DMS 273 (cell line): ENCODE results near the gene LRRC4B.

Source experiments
- DNase-seq: peaks from one replicate; lab custom pipeline; 2025; ENCODE audit not compliant: unreplicated experiment; lab: John Stamatoyannopoulos, UW

The LRRC4B gene

DNA sequence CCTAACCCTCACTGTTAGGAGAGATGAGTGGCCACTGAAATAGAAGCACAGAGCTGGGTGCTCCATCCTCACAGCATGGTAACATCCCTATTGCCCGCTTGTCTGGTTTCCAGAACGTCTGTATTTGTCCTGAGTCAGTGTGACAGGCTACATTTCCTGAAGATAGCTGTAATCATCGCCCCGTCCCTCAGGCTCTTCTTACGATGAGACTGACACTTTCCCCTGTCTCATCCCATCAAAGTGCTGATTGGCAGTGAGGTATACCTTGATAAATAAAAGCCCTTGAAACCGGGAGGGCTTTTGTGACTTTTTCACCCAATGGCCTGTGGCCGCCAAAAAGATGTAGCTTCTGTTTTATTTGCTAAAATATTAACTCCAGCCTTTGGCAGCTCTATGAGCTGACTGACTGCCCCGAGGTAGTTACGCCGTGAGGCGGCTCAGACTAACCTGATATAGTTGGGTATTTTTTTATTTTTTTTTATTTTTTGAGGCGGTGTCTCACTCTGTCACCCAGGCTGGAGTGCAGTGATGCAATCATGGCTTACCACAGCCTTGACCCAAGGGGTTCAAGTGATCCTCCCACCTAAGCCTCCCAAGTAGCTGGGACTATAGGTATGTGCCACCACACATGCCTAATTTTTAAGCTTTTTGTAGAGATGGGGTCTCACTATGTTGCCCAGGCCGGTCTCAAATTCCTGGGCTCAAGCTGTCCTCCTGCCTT is 5.7 kb upstream of the LRRC4B start:
- DNase-seq, result no peak

DNA sequence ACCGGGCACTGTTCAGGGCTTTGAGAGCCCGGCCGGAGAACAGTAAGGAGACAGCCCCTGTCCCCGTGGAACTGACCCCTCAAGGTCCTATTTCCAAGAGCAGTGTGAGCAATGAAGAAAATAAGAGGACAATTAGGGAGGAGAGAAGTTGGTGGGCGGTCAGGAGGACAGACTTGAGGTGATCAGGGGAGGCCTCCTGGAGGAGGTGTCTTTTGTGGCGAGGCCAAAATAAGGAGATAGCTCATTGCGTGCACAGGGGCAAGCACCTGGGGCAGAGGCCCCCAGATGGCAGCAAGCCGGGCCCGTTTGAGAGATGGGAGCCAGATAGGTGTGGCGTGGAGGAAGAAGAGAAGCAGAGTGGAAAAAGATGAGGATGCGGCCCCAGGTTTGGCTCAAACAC is 2.8 kb upstream of the LRRC4B start:
- no peak for DNase-seq

DNA sequence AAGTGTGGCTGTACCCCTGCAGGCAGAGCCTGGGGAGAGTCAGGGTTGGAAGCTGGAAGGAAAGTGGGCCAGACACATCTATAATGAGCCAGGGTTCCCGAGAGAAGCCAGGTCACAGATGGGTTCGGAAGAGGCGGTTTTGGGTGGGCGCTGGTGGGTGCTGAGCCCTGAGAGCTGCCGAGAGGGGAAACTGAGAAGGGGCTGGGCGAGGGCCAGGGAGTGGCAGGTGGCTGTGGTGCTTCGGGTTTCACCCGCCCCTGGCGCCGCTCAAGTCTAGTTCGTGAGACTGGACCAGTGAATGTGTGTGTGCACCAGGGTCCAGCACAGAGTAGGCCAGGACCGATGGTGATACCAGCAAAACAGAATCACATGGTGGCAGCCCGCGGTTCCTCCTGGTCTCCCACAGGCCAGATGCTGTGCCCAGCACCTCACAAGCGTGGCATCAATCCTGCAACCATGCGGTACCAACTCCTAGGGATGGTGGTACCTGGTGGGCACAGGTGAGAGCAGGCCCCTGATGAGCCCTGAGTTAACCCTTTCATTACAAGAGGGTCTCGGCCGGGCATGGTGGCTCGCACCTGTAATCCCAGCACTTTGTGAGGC is 1.8 kb upstream of the LRRC4B start:
- no peak for DNase-seq

DNA sequence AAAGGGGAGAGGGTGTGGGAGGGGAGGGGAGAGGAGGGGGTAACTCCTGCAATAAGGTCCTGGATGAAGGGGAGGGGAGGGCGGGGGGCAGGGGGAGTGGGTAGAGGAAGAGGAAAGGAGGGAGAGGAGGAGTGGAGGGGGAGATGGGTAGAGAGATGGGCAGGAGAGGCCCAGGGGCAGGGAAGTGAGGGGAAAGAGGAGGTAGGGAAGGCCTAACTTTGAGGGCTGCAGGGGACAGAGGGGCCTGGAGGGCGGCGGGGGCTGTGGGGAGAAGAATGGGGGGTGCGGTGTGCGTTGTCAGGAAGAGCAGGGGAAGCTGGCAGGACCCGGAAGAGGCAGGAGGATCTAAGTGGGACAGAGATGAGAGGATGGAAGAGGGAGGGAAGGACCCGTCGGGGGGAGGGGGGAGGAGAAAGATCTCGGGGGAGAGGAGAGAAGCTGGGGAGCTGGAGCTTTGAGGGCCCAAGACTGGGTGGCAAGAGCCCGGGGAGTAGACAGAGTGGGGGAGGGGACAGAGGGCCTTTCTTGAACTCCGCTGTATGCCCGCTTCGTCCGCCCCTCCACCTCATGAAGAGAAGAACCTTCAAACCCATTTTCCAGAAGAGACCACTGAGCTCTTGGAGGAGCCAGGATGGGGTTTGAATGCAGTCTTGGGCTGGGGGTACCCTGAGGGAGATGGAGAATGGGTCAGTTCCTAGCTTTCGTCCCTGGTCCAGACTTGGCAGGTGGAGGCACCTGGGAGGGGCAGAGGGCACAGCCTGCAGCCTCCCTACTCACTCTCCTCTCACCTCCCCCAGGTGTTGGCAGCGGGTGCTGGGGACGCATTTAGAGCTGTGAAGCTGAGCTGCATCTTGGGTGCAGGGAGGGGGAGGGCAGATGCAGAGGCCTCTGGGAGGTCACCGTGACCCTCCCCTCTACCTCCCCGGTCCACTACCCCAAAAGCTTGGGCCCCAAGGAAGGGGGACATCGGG is 778 bp upstream of the LRRC4B start:
- no peak for DNase-seq

DNA sequence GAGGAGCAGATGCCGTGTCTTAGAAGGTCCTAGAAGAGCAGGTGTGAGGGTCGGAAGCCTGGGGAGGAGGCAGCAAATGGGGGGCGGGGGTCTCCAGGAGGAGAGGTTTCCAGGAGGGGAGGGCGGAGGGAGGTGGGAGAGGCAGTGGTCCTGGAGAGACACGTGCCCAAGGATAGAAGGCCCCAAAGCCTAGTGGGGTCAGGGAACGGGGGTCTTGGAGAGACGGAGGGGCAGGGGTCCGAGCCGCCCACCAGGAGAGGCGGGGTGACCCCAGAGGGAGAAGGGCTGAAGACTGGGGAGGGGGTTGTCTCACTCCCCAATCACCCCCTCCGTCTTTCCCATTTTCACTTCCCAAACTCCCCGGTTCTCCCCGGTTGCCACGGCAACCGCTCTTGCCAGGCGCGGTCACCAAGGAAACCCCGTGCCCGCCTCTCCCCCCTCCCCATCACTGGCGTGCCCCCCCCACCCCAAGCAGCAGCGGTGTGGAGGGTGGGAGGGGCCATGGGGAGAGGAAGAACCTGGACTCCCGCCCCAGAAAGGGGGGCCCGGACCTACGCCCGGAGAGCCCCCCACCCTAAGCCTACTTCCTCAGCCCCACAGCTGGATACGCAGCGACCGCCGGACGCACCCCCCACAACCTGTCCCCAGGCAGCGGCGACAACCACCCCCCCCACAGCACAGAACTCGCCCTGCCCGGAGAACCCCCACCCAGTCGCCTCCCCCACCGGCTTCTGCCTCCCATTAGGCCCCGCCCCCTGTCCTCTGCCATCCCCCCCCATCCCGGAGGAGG is 988 bp downstream of the LRRC4B start:
- peak; percentile 73 for DNase-seq

DNA sequence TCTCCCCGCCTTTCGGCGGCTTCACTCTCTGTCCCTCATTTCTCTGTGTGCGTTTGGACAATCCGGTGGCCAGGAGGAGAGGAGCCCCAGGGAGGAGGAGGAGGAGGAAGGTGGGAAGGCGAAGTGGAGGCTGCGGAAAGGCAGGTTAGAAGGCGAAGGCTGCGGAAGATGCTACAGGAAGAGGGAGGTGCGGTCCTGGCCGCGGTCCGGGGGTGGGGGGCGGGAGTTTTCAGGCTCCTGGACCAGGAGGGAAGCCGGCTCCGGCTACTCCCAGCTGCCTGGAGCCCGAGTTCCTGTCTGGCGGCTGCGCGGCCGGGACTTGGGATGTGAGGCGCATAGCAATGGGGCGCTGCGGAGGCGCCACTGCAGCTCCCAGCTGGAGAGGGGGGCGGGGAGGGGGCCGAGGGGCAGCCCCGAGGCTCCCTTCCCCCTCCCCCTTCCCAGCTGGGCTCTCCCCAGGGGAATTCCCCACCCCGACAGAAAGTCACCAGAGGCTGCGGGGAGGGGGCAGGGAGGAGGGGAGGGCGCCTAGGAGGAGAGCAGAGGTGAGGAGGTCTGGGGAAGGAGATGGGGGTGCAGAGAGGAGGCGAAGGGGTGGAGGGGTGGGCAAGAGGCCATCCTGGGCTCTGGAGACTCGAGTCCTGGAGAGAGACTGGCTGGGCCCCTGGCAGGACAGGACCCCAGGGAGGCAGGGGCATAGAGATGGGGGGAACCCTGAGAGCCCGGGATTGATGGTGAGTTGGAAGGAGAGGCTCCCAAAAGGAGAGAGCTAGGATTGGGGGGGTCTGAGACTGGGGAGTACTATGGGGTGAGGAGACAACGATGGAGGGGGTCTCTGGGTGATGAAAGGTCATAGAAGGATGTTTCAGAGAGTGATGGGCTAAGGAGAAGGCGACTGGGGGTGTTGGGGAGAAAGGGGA is 2.0 kb downstream of the LRRC4B start:
- DNase-seq, result peak; percentile 29

DNA sequence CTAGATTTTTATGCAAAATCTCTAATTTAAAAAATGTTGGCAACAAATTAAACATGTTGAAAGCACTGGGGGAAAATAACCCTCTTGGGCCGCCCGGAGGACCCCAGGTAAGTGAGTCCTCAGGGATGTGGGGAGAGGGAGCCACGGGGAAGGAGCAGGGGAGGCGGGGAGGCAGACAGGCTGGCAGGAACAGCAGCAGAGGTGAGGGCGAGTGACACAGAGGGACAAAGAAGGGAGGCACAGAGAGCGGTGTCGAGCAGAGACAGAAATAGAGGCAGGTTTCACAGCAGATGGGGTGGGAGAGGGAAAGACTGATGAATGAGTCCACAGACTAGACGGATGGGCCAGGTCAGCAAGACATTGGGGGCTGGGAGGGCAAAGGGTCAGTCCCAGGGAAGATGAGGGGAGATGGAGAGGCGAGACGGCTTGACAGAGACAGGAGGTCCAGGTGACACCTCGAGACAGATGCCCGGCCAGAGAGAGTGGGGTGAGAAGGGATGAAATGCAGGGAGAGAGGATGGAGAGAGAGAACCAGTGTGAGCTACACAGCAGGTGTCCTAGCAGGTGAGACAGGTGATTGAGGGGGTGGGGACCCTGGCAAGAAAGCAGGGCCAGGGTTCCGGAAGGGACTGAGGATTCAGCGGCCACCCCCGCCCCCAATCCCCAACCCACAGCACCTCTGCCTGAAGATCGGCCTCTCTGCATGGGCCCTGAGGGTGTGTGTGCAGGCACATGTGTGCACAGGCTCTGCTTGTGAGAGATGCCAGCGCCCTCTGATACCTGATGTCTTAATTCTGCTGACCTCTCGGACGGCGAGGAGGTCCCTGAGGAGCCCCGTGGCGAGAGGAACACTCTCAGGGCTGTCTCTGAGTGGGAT is 3.8 kb downstream of the LRRC4B start:
- DNase-seq, result no peak

DNA sequence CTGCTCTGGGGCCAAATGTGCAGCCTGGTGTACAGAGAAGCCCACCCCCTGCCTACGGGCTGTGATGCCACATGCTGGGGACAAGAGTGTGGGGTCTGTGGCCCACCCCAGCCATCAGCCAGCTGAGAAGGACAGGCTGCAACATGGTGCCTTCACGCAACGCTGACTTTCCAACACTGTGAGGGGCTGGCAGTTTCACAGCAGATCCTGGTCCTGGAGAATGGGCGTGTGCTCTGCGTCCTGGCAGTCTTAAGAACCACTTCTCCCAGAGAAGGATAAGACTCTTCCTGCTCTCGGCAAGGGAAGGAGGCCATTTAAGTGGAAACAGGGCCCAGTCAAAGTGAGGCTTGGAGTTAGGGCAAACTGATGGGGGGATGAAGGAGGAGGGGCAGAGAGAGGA is 4.6 kb downstream of the LRRC4B start:
- no peak for DNase-seq

DNA sequence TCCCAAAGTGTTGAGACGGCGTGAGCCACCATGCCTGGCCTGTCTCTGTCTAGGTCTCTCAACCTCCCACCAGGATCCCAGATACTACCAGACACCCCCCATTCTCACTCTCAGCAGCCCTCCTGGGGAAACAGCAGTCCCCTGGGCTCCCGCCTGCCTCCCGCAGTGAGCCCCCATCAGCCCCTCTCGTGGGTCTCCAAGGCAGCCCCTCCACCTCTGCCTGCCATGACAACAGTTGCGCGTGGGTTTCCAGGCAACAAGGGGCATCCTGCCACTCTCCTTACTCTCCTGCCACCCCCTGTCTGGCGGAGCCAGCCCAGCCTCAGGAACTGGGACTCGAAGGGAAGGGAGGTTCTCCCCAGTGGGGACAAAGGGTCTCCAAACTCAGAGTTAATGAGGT is 5.2 kb downstream of the LRRC4B start:
- no peak for DNase-seq

DNA sequence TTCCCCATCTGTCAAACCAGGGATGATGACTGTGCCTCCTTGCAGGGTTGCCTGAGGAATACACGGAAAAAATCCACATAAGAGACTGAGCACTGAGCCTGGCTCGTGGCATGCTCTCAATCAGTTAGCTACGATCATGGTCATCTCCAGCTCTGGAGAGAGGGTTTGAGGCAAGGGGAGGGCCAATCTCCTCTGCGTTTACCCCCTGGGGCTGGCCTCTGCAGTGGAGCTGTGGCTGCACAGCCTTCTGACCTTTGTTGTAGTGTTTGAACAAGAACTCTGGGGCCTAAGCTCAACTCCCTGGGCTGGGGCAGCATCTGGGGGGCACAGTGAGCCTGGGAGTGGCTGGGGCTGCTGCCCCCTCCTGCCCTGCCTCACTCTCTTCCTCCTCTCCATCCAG is 5.9 kb downstream of the LRRC4B start:
- no peak for DNase-seq

DNA sequence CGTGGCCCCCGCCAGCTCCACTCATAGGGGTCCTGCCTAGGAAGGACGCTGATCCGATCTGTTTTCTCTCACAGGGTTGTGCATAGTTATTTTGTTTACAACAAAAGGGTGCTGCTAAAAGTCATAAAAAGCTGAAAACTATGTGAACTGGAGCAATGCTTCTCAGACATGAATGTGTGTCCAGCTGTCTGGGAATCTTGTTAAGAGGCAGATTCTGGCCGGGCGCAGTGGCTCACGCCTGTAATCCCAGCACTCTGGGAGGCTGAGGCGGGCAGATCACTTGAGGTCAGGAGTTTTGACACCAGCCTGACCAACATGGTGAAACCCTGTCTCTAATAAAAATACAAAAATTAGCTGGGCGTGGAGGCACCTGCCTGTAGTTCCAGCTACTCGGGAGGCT is 8.6 kb downstream of the LRRC4B start:
- no peak for DNase-seq

DNA sequence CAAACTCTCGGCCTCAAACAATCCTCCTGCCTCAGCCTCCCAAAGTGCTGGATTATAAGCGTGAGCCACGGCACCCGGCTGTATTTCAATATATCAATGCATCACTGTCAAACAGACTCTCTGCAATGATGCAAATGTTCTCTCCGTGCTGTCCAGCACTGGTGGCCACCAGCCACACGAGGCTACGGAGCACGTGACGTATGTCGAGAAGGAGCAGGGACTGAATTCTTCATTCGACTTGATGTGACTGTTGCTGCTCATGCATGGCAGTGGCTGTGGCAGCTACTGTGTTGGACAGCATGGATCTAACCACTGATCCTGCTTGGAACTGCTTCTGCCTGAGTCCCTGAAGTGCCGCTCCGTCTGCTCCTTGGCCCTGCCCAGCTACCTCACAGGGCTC is 9.8 kb downstream of the LRRC4B start:
- no peak for DNase-seq

DNA sequence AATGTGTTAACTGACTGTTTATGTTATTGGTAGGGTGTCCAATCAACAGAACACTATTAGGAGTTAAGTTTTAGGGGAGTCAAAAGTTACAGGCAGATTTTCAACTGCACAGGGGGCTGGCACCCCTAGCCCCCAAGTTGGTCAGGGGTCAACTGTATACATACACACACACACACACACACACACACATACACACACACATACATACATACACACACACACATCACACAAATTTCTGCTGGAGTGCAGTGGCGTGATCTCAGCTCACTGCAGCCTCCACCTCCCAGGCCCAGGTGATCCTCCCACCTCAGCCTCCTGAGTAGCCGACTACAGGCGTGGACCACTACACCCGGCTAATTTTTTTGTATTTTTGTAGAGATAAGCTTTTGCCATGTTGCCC is 10.2 kb downstream of the LRRC4B start:
- DNase-seq, result no peak

DNA sequence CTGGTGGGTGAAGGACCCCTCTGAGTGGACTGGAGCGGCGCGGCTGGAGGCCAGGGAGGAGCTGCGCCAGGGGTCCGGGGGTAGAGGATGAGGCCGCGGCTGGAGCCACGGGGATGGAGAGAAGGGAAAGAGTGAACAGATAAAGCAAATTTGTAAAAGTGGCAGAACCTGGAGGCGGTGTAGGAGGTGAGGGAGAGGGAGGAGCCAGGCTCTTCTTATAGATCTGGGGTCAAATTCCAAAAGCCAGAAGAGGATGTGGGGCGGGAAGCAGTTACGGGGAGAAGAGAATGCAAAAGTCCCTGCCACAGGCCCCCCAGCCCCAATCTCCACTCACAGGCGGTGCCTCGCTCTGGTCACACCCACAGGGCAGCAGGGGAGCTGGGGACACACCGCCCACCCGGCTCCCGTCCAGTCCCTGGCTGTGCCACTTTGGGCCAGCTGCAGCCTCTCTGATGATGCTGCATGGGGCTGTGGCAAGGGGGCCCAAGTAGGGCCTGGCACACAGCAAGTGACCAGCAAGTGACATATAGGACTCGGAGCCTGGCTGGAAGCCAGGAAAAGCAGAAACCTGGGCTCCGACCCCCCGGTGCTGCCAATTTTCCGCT is 11.1 kb downstream of the LRRC4B start:
- DNase-seq, result no peak

DNA sequence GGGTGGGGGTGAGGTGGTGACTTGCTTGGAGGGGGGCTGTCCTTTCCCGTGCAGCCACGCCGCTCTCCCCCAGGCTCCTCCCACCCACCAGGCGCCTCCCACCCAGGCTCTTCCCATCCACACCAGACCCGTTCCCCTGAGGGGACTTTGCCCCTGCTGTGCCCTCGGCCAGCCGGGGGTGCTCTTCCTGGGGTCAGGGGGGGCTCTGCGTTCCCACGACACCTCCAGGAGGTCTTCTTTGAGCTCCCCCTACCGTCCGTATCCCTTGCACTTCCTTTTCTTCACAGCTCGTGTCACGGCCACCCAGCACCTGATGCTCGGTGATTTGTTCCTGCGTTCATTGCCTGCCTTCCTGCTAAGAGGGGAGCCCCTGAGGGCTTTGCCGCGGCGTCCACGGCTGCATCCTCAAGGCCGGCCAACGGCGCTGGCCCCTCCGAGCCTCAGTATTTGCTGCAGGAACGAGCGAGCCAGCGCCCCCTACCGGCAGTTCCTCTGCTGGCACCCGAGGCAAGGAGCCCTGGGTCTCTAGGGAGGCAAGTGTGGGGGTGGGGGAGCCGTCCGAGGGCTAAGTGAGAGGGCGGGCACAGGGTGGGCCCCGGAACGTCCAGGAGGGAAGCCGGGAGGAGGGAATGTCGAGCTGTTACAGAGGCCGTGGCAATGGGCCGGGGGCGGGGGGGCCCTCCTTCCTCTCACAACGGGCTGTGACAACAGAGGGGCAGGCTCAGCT is 11.8 kb downstream of the LRRC4B start:
- peak; percentile 78 for DNase-seq

DNA sequence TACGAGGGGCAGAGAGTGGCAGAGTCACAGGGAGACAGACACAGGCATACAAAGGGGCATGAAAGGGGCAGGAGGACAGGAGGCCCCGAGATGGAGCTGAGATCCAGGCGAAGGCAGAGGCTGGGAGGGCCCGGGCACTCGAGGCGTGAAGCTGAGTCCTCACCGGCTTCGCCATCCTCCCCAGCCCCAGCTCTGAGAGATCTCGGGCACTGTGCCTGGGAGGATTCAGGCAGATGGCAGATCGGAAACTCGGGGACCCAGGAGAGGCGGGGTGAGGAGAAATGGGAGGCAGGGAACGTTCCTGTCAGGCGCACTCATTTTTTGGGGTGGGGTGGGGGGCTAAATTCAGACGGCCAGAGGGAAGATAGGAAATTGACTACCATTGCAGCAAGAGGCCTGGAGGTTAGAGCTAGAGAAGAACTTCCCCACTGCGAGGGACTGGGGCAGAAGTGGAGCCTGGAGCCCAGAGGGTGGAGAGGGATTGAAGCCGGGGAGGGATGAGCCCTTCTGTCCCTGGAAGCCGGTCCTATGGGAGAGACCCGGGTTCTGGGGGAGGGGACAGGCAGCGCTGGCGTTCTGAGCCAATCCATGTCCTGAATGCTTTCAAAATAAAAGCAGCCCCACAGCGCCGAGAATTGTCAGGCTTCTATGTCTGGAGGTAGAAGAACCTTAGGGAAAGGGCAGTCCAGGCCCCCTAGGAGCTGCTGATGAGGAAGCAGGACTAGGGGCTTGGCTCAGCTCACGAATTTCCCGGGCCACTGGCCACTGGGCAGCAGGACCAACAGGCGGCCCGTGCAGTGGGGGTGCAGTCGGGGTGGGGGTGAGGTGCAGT is 12.6 kb downstream of the LRRC4B start:
- DNase-seq, result peak; percentile 47

DNA sequence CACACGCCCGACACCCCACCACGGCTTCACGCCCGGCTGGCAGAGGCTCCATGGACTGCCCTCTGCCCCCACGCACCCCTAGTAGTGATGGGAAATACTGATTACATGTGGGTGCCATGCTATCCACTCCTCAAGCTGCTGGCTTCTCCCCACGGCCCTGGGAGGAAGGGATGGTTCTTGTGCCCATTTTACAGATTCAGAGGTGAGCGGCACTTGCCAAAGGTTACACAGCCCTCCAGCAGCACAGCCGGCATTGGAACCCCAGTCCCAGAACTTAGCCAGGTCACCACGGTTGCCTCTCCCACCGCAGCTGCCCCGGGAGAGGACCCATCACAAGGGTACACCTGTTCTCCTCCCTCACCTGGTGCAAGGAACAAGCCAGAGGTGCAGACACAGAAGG is 13.2 kb downstream of the LRRC4B start:
- DNase-seq, result no peak
